Upper lobe of left lung (tissue), 4 donors: Measurements from ENCODE around the gene KCTD19.

Experiments
- POLR2AphosphoS5 ChIP-seq, 2 donors: sonication (generic); formaldehyde crosslinking; IDR thresholded peaks; one replicate each; pipeline ENCODE4 v1.5.1; 2017; ENCODE audit warnings: antibody characterized with exemption in 2 of 2
- TF ChIP-seq, protein P1 (sequence below), 6 experiments: fragments of 450-650 bp in 4 of 6; fragments of 200-600 bp in 2 of 6; sonication (generic) in 2 of 6; IDR thresholded peaks; one replicate each; pipeline ENCODE4 v1.5.1; 2016 to 2019; ENCODE audit warnings: antibody characterized with exemption in 6 of 6

DNA sequence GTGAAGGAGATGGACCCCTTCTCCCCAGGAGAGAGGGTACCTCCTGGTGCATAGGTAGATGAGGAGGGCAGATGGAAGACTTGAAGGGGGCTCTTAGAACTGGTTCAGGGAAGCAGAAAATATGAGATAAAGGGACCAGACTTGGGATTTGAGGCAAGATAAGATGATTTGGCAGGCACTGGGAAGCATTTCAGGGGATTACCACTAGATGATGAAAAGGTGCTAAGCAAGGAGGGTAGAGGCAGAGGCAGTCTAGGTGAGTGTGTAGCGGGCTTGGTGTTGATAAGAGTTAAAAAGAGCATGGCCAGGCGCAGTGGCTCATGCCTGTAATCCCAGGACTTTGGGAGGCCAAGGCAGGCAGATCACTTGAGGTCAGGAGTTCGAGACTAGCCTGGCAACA, 63.3 kb downstream of the KCTD19 start:
- TF ChIP-seq, protein P1, sequence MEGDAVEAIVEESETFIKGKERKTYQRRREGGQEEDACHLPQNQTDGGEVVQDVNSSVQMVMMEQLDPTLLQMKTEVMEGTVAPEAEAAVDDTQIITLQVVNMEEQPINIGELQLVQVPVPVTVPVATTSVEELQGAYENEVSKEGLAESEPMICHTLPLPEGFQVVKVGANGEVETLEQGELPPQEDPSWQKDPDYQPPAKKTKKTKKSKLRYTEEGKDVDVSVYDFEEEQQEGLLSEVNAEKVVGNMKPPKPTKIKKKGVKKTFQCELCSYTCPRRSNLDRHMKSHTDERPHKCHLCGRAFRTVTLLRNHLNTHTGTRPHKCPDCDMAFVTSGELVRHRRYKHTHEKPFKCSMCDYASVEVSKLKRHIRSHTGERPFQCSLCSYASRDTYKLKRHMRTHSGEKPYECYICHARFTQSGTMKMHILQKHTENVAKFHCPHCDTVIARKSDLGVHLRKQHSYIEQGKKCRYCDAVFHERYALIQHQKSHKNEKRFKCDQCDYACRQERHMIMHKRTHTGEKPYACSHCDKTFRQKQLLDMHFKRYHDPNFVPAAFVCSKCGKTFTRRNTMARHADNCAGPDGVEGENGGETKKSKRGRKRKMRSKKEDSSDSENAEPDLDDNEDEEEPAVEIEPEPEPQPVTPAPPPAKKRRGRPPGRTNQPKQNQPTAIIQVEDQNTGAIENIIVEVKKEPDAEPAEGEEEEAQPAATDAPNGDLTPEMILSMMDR (IDR thresholded peaks at IDR 0.05): no peak
- TF ChIP-seq POLR2AphosphoS5 (IDR thresholded peaks at IDR 0.05): no peak
